HCT116 (cell line): Measurements from ENCODE around the gene HIF1AN. TPM values are rescaled to one million over a fixed set of nuclear protein-coding genes. Genes with fewer than 3 reads are reported as not detected.

ENCODE experiments used
- ATAC-seq: fragments of 200-7000 bp; cut with Tn5 transposase; 2 replicates; pipeline ENCODE4 v1.9.1; 2020; ENCODE audit warnings: mild to moderate bottlenecking, moderate library complexity
- BruUV-seq: library from RNA; stranded (reverse); fragments of 400-500 nt; replicated peaks from 2 replicates; lab custom pipeline; 2021; lab: Mats Ljungman, UMichigan
- CTCF ChIA-PET: fragments of 300-600 bp; sonication (Branson Sonifier 250); formaldehyde crosslinking; loops from one replicate; lab custom pipeline; 2021; ENCODE audit warnings: antibody characterized with exemption; lab: Charles Lee
- POLR2A ChIA-PET: fragments of 300-600, 350-600 bp; sonication (Branson Sonifier 250); formaldehyde crosslinking; loops from one replicate; lab custom pipeline; 2021; ENCODE audit warnings: antibody characterized with exemption; lab: Charles Lee
- RAD21 ChIA-PET, 2 experiments: fragments of 300-600 bp; sonication (Branson Sonifier 250); formaldehyde crosslinking; loops; one replicate each; lab custom pipeline; 2023; ENCODE audit warnings: low total read pairs in 2 of 2; ENCODE audit not compliant: uncharacterized antibody in 2 of 2, unreplicated experiment in 2 of 2, low non-redundant PET in 1 of 2; lab: Charles Lee
- DNase-seq: peaks from one replicate; pipeline ENCODE4 v3.0.0-alpha.2; 2010; ENCODE audit warnings: low read depth, low spot score
- H2AFZ ChIP-seq: fragments of 200-600 bp; shearing (Covaris generic), sonication (generic); 2 replicates; pipeline ENCODE4 v1.6.1; 2017; ENCODE audit warnings: low read depth, mixed run types, mixed read lengths, antibody characterized with exemption, low read length; ENCODE audit not compliant: poor library complexity, severe bottlenecking
- H3K27ac ChIP-seq: 2 replicates; pipeline ENCODE4 v1.5.1; 2012; ENCODE audit warnings: low read depth, low read length
- H3K27me3 ChIP-seq: fragments of 200-600 bp; sonication (generic); 2 replicates; pipeline ENCODE4 v1.6.1; 2016; ENCODE audit warnings: mixed run types, low read length, mixed read lengths; ENCODE audit not compliant: insufficient read depth
- H3K36me3 ChIP-seq, 2 experiments: fragments of 200-500 bp in 1 of 2; fragments of 200-600 bp in 1 of 2; sonication (Bioruptor generic) in 1 of 2; sonication (generic) in 1 of 2; 2 replicates each; pipeline versions ENCODE4 v1.5.1 to v1.6.1; 2014 to 2016; ENCODE audit warnings: low read length in 2 of 2, inconsistent platforms in 1 of 2, mixed read lengths in 1 of 2, mixed run types in 1 of 2; ENCODE audit not compliant: insufficient read depth in 2 of 2, control insufficient read depth in 1 of 2
- H3K4me1 ChIP-seq, 2 experiments: fragments of 200-600 bp in 1 of 2; sonication (generic) in 1 of 2; 2 replicates each; pipeline versions ENCODE4 v1.5.1 to v1.6.1; 2012 to 2017; ENCODE audit warnings: low read length in 2 of 2, inconsistent platforms in 1 of 2, mild to moderate bottlenecking in 1 of 2, mixed read lengths in 1 of 2, mixed run types in 1 of 2, moderate library complexity in 1 of 2; ENCODE audit not compliant: insufficient read depth in 2 of 2, control insufficient read depth in 1 of 2
- H3K4me2 ChIP-seq: fragments of 200-600 bp; sonication (generic); 2 replicates; pipeline ENCODE4 v1.6.1; 2017; ENCODE audit warnings: mixed run types, low read length, mixed read lengths
- H3K4me3 ChIP-seq, 2 experiments: fragments of 200-600 bp in 1 of 2; sonication (generic) in 1 of 2; replicated peaks in 1 of 2; 2 replicates each; pipeline ENCODE4 v1.5.1; 2011 to 2016; ENCODE audit warnings: low read length in 2 of 2, control low read depth in 1 of 2, low read depth in 1 of 2, mild to moderate bottlenecking in 1 of 2, mixed read lengths in 1 of 2, mixed run types in 1 of 2
- H3K79me2 ChIP-seq: fragments of 200-600 bp; sonication (generic); 2 replicates; pipeline ENCODE4 v1.6.1; 2017; ENCODE audit warnings: mild to moderate bottlenecking, mixed run types, low read length, moderate library complexity, mixed read lengths; ENCODE audit not compliant: insufficient read depth
- H3K9ac ChIP-seq: fragments of 200-600 bp; sonication (generic); 2 replicates; pipeline ENCODE4 v1.6.1; 2016; ENCODE audit warnings: low read length, mixed read lengths
- H3K9me2 ChIP-seq: fragments of 200-600 bp; sonication (generic), shearing (Covaris generic); 2 replicates; pipeline ENCODE4 v1.6.1; 2017; ENCODE audit warnings: mixed run types, mild to moderate bottlenecking, moderate library complexity; ENCODE audit not compliant: insufficient read depth
- H3K9me3 ChIP-seq, 2 experiments: fragments of 200-500 bp in 1 of 2; fragments of 200-600 bp in 1 of 2; sonication (Bioruptor generic) in 1 of 2; sonication (generic) in 1 of 2; 2 replicates each; pipeline ENCODE4 v1.6.1; 2014 to 2017; ENCODE audit warnings: low read length in 2 of 2, mixed read lengths in 2 of 2, inconsistent platforms in 1 of 2, low read depth in 1 of 2, mild to moderate bottlenecking in 1 of 2, mixed run types in 1 of 2, moderate library complexity in 1 of 2; ENCODE audit not compliant: control insufficient read depth in 1 of 2, insufficient read depth in 1 of 2
- H4K20me1 ChIP-seq: fragments of 200-600 bp; sonication (generic), shearing (Covaris generic); 2 replicates; pipeline ENCODE4 v1.6.1; 2017; ENCODE audit warnings: mixed run types, mild to moderate bottlenecking, moderate library complexity; ENCODE audit not compliant: insufficient read depth
- EZH2phosphoT487 ChIP-seq: fragments of 200-600 bp; IDR thresholded peaks from 2 replicates; pipeline ENCODE4 v1.6.1; 2018; ENCODE audit warnings: antibody characterized with exemption, borderline replicate concordance
- JUND ChIP-seq: IDR thresholded peaks from 2 replicates; pipeline ENCODE4 v1.6.1; 2012
- RAD21 ChIP-seq: IDR thresholded peaks from 2 replicates; pipeline ENCODE4 v1.6.1; 2012; ENCODE audit warnings: low read depth, mild to moderate bottlenecking
- YY1 ChIP-seq: IDR thresholded peaks from 2 replicates; pipeline ENCODE4 v1.6.1; 2011; ENCODE audit warnings: low read length, low read depth, moderate library complexity, mild to moderate bottlenecking; ENCODE audit not compliant: insufficient replicate concordance; ENCODE audit errors: extremely low read depth
- intact Hi-C: fragments of 100-400 bp; cut with micrococcal nuclease; formaldehyde crosslinking; loops from 2 replicates; pipeline ENCODE4 v1.10.0; 2022
- total RNA-seq: library from RNA; stranded (reverse); gene quantifications from one replicate; pipeline ENCODE4 v1.2.1, GENCODE V29; 2021; ENCODE audit not compliant: unreplicated experiment
- TF ChIP-seq, protein P1 (sequence below), 3 experiments: fragments of 200-600 bp in 1 of 3; sonication (generic) in 1 of 3; IDR thresholded peaks in 2 of 3; conservative IDR thresholded peaks in 1 of 3; 2 replicates each; pipeline ENCODE4 v1.5.1; 2012 to 2017; ENCODE audit warnings: low read depth in 2 of 3, low read length in 2 of 3, antibody characterized with exemption in 1 of 3, borderline replicate concordance in 1 of 3, control low read depth in 1 of 3, mild to moderate bottlenecking in 1 of 3, mixed read lengths in 1 of 3, mixed run types in 1 of 3, moderate library complexity in 1 of 3; ENCODE audit not compliant: insufficient read depth in 1 of 3

Gene HIF1AN
- total RNA-seq, 1 experiment from 2014 or later, result 67.2 TPM

DNA sequence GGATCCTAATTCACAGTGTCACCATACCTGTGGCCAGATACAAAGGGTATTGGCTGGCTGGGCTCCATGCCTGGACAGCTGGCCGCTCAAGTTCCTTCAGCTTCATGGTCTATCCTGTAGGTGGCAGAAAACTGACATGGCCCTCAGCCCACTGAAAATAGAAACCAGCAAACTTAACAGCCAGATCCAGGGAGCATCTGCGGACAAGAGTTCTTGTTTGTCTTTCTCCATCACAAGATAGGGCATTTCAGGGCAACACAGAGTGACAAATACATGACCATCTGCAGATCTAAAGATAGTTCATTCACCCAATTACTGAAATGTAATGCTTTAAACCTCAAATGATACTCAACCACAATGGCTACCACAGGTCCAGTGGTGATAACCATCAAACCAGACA is 18.9 kb upstream of the HIF1AN start:
- Histone ChIP-seq H3K9ac (no peak overlapping the region), H3K36me3 (peaks cover 10 to 14% of the 10 kb centered on the region in 2 experiments; a peak in 3 of 4 replicates), H3K4me1 (no peaks in the 10 kb centered on the region), H4K20me1 (no peaks in the 10 kb centered on the region), H3K4me2 (no peak overlapping the region), H3K79me2 (no peaks in the 10 kb centered on the region), H3K27ac (no peak overlapping the region), H3K9me3 (no peaks in the 10 kb centered on the region), H3K27me3 (no peaks in the 10 kb centered on the region), H3K4me3 (no peak overlapping the region), H2AFZ (no peak overlapping the region), H3K9me2 (no peaks in the 10 kb centered on the region)
- ChIA-PET RAD21 (no interaction called here), CTCF (interaction anchor here (0.7 to 3.4 kb wide), 6 partner anchors 8 to 362 kb away, joined by 3 to 28 read pairs (median 5); no protein-coding TSS in a partner anchor), POLR2A (no interaction called here)
- intact Hi-C loops, result loop anchor here (10.0 kb wide), 1 partner anchor 662 kb away; no protein-coding TSS in a partner anchor
- TF ChIP-seq, protein P1, sequence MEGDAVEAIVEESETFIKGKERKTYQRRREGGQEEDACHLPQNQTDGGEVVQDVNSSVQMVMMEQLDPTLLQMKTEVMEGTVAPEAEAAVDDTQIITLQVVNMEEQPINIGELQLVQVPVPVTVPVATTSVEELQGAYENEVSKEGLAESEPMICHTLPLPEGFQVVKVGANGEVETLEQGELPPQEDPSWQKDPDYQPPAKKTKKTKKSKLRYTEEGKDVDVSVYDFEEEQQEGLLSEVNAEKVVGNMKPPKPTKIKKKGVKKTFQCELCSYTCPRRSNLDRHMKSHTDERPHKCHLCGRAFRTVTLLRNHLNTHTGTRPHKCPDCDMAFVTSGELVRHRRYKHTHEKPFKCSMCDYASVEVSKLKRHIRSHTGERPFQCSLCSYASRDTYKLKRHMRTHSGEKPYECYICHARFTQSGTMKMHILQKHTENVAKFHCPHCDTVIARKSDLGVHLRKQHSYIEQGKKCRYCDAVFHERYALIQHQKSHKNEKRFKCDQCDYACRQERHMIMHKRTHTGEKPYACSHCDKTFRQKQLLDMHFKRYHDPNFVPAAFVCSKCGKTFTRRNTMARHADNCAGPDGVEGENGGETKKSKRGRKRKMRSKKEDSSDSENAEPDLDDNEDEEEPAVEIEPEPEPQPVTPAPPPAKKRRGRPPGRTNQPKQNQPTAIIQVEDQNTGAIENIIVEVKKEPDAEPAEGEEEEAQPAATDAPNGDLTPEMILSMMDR (IDR thresholded peaks at IDR 0.05 in 2 of 3, conservative IDR thresholded peaks at IDR 0.05 in 1 of 3; ENCODE audit: borderline replicate concordance in 1 of 3, insufficient read depth in 1 of 3, low read depth in 2 of 3, low read length in 2 of 3), result peak in 2 of 3 experiments; percentile 38 to 43; a peak in 4 of 6 replicates
- TF ChIP-seq YY1 (no peak), RAD21 (peak; percentile 35)
- no TSS peak for BruUV-seq
- no peak for DNase-seq
- peak; percentile 52 for ATAC-seq

DNA sequence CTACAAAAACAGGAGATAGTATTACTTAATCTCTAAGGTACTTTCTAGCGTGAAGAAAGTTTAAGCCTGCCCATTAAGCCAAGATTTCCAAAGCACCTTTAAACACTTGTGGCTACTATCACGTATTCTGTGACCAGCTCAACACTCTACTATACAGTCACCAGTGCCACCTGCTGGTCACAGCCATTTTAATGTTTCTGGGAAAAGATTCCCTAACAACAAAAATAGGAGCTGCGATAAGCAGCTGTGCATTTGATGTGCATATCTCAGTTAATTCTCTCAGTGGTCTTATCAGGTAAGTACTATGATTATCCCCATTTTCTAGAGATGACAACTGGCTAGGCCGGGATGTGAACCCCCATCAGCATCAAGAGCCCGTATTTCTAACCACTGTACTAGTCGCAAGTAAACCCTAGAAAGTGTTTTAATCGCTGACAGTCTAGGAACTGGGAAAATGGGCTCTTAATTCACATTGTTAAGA is 16.9 kb upstream of the HIF1AN start:
- Histone ChIP-seq H3K36me3 (peaks cover 16 to 20% of the 10 kb centered on the region in 2 experiments; a peak in 2 of 4 replicates), H4K20me1 (no peaks in the 10 kb centered on the region), H3K27ac (no peak overlapping the region), H3K9ac (no peak overlapping the region), H3K9me2 (no peaks in the 10 kb centered on the region), H3K27me3 (no peaks in the 10 kb centered on the region), H3K9me3 (no peaks in the 10 kb centered on the region), H2AFZ (no peak overlapping the region), H3K4me1 (no peaks in the 10 kb centered on the region), H3K79me2 (no peaks in the 10 kb centered on the region), H3K4me3 (no peak overlapping the region), H3K4me2 (no peak overlapping the region; the same call in 1 of the 2 replicates)
- ChIA-PET CTCF (interaction anchor here (0.6 to 3.4 kb wide), 50 partner anchors 9 to 673 kb away, joined by 3 to 54 read pairs (median 4); partner anchors contain the start of genes HIF1AN, NDUFB8, PKD2L1 and SCD), RAD21 (interaction anchor here (0.5 to 2.1 kb wide), 12 partner anchors 10 to 360 kb away, joined by 3 to 7 read pairs (median 4); no protein-coding TSS in a partner anchor), POLR2A (interaction anchor here (0.6 to 1.3 kb wide), 4 partner anchors 17 to 176 kb away, joined by 3 to 5 read pairs (median 4); partner anchors contain the start of gene HIF1AN)
- ATAC-seq (peak; percentile 79), DNase-seq (peak; percentile 41)
- intact Hi-C loops, result loop anchor here (1.0 to 10.0 kb wide), 3 partner anchors 84 to 664 kb away; no protein-coding TSS in a partner anchor
- no TSS peak for BruUV-seq
- TF ChIP-seq RAD21 (peak; percentile 82), JUND (peak; percentile 18; the same call in 1 of the 2 replicates), EZH2phosphoT487 (no peak)
- TF ChIP-seq, protein P1 (IDR thresholded peaks at IDR 0.05 in 2 of 3, conservative IDR thresholded peaks at IDR 0.05 in 1 of 3; ENCODE audit: borderline replicate concordance in 1 of 3, insufficient read depth in 1 of 3, low read depth in 2 of 3, low read length in 2 of 3), result peak; percentile 83 to 89 (median 87)
